GM19372 (cell line): ENCODE measurements around the gene GZF1.

ENCODE experiments used
- ATAC-seq: cut with Tn5 transposase; IDR thresholded peaks from one replicate; pipeline ENCODE4 v1.9.1; 2021; ENCODE audit warnings: mild to moderate bottlenecking, low read depth, moderate library complexity; ENCODE audit not compliant: unreplicated experiment

Gene GZF1

DNA sequence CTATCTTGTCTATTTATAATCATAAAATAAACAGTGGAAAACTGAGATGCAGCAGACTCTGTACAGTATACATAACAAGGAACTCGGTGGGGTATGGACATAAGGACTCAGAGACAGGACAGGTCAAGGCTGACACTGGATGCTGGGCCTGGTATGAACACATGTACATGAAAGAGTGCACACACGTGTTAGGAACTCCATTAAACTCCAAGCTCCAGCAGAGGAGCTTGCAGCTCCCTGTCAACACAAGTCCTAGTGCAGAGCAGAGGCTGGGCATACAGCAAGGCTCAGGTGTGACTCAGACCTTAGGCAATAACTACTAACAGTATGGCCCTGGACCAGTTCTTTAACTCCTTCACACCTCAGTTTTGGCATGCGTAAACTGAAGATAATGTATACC, 42.2 kb downstream of the GZF1 start:
- ATAC-seq = no peak

- ATAC-seq = no peak
These were observed 44.9 kb downstream of the GZF1 start for GRCh38 chr20:23406880-23407279.

DNA sequence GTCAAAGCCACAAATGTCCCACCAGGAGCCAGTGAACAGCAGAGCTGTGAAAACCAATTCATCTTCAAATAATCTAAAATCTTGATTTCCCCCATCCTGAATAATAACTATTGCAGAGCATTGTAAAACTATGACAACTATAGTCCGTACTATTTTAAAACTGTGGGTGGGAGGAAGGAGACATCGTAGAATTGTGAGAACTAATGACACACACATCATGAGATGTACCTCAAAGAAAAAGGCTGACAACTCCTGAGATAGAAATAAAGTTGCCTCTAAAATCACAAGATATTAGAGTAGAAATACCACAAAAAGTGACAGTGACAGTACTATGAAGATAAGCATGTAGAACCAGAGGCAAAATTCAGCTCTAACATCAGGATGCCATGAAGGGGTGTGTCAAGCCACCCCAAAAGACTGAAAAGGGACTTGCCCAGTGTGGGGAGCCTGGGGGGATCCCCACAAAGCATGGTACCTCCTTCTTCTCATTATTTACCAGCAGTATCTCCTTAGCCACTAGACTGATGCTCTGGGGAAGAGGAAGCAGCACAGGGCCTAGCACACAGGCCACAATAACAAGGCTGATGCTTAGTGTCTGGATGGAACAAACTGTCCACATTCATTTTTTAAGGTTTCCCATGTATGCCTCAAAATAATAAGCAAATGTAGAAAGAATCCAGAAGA, 45.9 kb downstream of the GZF1 start:
- ATAC-seq = peak; percentile 93

DNA sequence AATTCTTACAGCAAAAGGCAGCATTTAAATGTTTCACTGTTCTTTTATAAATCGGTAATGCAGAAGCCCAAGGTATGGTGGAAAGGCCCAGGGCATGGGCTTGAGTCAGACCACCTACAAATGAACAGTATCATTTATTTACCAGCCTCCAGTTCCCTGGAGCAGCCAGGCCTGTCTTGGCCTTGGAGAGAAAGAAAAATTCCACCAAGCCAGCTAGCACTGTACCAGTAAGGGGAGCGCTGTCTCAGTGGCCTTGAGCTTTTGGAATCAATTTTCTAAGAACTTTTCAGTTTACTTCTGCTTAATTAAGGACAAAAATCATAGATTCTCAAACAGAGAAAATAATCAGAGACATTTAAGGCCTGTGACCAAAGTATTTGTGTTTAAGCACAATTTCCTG, 47.0 kb downstream of the GZF1 start:
- ATAC-seq = no peak

- no peak for ATAC-seq
These were observed 47.8 kb downstream of the GZF1 start for GRCh38 chr20:23409800-23410199.

- no peak for ATAC-seq
These were observed 49.1 kb downstream of the GZF1 start for GRCh38 chr20:23410916-23411695.

- ATAC-seq = no peak
These were observed 50.0 kb downstream of the GZF1 start for GRCh38 chr20:23412026-23412425.

GRCh38 chr20:23413862-23414422, 52.0 kb downstream of the GZF1 start:
- no peak for ATAC-seq

DNA sequence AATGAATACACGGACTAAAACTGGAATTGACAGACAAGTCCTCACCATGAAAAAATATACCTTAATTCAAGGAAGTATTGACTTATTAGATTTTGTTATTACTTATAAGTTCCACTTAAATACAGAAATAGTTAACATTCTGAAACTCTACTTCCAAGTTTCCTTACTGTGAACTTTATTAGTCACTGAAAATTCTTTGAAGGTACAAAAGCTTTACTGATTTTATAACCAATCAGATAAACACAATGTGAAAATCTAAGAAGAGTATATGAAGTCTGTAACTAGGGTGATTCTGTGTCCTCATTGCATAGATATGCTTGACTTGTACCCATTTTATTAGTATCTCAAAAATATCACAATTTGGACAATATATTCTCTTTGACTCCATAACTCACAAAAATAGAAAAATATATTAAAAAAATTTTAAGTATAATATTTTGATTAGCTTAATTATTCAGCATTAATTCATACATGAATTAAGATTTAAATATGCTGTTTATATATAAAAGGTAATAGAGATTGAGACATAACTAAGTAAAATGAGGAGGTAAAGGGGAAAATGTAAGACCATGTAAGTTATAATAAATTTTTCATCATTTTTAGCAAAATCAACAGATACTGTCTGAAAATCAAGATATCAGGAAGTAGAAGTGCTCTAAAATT, 52.7 kb downstream of the GZF1 start:
- ATAC-seq = no peak

DNA sequence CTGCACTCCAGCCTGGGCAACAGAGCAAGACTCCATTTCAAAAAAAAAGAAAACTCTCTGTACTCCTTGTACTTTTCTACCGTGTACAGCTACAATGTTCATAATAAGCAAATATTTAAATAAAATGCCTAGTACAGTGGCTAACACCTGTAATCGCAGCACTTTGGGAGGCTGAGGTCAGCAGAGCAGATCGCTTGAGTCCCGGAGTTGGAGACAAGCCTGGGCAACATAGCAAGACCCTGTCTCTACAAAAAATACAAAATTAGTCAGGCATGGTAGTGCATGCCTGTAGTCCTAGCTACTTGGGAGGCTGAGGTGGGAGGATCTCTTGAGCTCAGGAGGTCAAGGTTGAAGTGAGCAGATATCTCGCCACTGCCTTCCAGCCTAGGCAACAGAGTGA, 53.6 kb downstream of the GZF1 start:
- no peak for ATAC-seq

GRCh38 chr20:23415959-23416583, 54.1 kb downstream of the GZF1 start:
- no peak for ATAC-seq

DNA sequence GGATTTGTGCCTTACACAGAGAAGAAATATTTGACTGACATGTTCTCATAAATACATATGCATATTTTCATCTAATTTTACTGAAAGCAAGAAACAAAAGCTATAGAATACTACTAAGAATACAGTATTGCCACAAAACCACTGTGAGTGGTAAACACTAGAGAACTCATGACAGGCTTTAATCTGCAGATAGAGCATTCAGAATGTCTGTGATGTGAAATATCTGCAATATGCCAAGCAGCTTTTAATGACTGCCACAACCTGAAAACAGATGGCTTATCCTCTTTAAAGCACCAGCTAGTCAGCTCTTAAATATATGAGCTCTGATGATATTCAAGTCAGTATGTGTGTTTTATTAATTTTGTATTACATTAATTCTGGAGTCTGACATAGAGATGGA, 55.9 kb downstream of the GZF1 start:
- no peak for ATAC-seq

DNA sequence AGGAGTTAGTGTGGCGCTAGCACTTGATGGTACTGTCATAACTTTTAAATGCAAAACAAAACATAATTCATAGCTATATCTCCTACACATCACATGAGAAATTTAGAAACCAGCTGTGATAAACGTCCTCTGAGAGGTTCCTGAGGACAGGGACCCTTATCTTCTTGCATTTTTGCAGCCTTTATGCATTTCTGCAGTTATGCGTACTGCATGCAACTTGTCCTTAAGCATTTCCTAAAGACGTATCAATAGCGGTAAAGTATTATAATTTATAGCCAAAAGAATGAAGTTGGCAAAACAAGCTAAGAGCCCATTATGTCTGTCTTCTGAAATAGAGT, 57.6 kb downstream of the GZF1 start:
- no peak for ATAC-seq

DNA sequence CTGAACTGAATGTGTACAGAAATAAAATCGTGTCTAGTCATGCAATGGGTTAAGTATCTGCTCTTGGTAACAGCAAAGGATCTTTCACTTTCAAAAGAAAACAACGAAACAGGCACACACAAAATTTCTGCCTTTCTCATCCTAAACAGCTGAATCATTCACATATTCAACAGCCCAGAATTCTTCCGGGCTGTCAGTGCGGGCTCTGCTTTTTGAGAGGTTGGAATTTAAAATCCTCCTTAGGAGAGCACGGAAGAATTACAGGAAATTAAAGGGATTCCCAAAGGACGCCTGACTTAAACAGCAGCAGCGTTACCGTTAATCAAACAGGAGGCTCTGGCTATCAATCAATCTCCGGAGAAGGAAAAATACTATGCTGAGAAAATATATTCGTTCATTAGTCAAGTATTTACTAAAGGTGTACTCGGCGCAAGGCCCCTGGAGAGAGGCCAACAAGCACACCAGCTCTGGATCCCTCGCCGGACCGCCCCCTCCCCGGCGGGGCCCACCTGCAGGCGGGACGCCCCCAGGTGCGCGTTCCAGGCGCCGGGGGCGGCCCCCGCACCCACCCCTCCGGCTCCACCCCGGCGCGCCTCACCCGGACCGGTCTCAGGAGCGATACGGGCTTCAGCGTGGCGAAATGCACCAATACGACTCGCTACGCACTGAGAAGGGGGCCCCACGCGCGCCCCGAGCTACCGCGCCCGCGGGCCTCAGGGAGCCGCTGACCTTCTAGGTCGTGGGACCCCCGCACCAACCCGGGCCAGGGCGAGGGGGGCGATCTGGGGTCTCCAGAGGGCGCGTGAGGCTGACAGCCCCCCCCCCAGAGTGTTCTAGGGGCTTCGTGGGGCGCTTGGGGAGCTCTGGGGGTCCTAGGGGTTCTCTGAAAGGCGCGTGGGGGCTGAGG, 58.3 kb downstream of the GZF1 start:
- no peak for ATAC-seq

DNA sequence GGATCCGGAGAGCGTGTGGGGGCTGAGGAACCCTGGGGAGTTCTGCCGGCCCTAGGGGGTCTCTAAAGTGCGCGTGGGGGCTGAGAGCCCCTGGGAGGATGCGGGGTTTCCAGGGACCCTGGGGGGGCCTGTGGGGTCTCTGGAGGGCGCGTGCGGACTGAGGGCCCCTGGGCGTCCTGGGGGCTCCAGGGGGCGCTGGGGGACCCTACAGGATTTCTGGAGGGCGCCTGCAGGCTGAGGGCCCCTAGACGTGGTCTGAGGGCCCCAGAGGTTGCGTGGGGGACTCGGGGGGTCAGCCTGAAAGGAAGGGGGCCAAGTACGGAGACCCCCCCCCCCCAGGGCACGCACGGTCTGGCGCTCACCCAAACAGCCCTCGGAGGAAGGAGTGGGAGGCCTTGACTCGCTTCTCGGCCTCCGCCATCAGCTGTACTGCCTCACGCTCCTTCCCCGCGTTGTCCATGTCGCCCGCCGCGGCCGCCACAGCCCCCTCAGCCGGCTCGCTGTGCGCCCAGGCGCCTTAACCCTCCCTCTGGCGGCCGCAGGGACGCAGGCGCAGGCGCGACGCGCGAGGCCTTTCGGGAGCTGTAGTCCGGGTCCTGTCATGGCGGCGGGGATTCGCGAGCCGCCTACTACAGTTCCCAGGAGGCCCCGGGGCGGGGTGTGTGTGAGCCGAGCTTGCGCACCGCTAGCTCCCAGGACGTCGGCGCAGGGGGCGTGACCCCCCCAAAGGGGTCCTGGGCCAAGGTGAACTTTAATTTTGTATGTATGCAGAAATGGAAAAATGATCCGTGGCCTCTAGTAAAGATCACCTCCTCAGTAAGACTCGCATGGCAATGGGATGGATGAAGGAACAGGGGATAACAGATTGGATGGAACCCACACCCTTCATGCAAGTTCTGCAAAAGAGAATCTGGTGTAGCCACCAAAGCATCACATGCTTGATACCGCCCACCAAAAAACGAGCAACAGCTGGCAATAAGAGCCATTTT, 59.3 kb downstream of the GZF1 start, which contains the start of gene NAPB:
Gene NAPB (minus strand): TSS at position 546 of the 989 bp plus-strand sequence. CDS start 86 bp downstream, at position 460.
- ATAC-seq = peak; percentile 94
